Regular cardiac myocyte (primary cell): Measurements from ENCODE around the gene SIN3B. TPM values are rescaled to one million over a fixed set of nuclear protein-coding genes. Genes with fewer than 3 reads are reported as not detected.

Source experiments
- total RNA-seq: library from RNA; depleted of rRNA; stranded (reverse); fragments of >200 nt; gene quantifications from 2 replicates; pipeline ENCODE4 v1.2.3, GENCODE V29; 2014

Gene SIN3B
- total RNA-seq, result 14.6 and 21.7 TPM in 2 replicates

DNA sequence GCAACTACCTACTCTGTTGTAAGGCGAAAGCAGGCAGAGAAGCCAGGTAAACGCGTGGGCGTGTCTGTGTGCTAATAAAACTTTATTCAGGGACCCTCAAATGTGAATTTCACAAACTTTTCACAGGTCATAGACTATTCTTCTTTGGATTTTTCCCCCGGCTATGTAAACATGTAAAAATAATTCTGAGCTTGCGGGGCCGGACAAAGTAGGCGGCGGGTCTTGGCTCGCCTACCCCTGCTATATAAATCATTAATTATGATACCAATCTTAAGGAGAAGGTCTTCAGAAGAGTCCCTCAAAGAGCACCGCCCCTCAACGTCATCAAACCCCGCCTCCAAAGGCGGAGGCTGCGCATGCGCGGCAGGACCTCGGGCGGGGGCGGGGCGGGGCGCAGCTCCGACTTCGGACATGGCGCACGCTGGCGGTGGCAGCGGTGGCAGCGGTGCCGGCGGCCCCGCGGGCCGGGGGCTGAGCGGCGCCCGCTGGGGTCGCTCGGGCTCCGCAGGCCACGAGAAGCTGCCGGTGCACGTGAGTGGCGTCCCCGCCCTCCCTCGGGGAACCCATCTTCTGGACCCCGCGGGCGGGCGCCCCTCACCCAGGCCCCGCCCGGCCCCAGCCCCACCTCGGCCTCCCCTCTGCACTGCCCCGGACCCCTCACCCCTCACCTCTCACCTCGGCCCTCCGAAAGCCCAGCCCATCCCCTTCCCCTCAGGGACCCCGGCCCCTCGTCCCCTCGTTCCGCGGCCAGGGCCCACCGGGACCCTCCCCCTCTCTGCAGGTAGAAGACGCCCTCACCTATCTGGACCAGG lies at the start of gene SIN3B:
Gene SIN3B, plus strand, starts transcription at position 389 of the 812 bp plus-strand sequence. Its CDS starts 23 bp downstream, at position 412.

DNA sequence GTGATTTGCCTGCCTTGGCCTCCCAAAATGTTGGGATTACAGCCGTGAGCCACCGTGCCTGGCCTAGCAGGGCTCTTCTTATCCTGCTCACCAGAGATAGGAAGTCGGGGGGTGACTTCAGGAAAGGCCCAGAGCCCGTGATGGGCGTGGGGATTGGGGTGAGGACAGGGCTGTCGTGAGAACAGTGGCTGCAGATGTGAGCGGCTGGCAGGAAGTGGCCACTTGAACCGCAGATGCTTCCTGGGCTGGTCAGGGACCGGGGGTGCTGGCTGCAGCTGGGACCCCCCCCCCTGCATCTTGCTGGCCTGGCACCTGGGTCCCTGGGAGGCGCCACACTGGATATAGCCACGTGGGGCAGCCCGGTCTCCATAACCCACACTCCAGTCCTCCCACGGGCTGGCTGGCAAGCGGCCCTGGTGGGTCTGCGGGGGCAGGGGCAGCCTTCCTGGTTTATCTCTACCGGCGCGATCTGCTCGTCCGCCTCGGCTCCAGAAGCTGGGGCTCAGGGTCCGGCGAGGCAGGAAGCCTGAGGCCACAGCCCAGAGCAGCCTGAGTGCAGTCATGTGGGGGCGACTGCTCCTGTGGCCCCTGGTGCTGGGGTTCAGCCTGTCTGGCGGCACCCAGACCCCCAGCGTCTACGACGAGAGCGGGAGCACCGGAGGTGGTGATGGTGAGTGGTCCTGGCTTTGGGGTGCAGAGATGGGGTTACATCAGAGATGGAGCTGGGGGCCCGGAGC lies 59.6 kb downstream of the SIN3B start, which contains the start of gene F2RL3:
Gene F2RL3, plus strand, starts transcription at position 371 of the 737 bp plus-strand sequence. Its CDS starts 191 bp downstream, at position 562.

Other genes with a start within 250 kb of the SIN3B start
- gene MED26, start 201.2 kb upstream of the SIN3B start, total RNA-seq, result 2.5 and 6.3 TPM in 2 replicates
- gene SMIM7, start 169.3 kb upstream of the SIN3B start, total RNA-seq, result 82.0 and 83.0 TPM in 2 replicates
- gene TMEM38A, start 168.3 kb upstream of the SIN3B start, total RNA-seq, result 2.1 and 5.9 TPM in 2 replicates
- gene NWD1, start 109.6 kb upstream of the SIN3B start, total RNA-seq, result not detected in 2 replicates
- gene F2RL3, start 59.6 kb downstream of the SIN3B start, total RNA-seq, result 0.28 TPM in 1 of 2 replicates, not detected in the other
- gene CPAMD8, start 197.4 kb downstream of the SIN3B start, total RNA-seq, result 0.19 and 0.56 TPM in 2 replicates
- gene HAUS8, start 246.1 kb downstream of the SIN3B start, total RNA-seq, result 0.56 and 9.4 TPM in 2 replicates
- 65.9 and 70.8 TPM in 2 replicates for gene MYO9B, start 246.4 kb downstream of the SIN3B start, total RNA-seq